ENCODE results near the gene ATP11B. TPM values are rescaled to one million over a fixed set of nuclear protein-coding genes. Genes with fewer than 3 reads are reported as not detected.

The ATP11B gene
- total RNA-seq, 1 experiment from 2014 or later, result 48.8 TPM

DNA sequence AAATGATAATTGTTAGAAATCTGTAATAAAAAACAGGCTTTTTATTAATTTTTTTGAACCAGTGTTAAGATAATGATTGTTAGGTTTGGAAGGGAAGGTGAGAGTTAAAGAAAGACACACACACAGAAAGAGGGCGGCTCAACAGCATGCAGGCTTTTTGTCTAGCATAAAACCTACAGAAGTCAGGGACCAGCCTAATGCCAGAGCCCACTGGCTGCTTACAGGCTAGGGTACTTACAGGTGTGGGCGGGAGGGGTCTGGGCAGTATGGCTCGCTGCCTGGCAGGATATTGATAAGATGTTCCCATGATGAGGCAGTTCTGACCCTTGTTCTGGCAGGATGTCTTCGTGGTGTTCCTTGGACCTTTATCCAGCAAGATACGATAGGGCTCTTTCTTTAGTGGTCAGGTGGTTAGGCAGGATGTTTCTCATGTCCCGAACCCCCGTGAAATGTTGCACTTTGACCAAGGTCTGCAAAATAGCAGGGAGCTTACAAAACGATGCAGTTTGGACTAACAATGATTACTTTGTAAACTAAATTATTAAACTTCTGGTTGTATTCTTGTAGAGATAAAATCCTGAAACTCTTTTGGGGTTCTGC lies 102.3 kb downstream of the ATP11B start:
- ATAC-seq, result no peak
- H4K20me1 ChIP-seq (ENCODE audit: low read length), result no peaks in the 10 kb centered on the region
- DNase-seq, result no peak
- H3F3A ChIP-seq (ENCODE audit: low read length, unreplicated experiment), result no peaks in the 10 kb centered on the region
- H3K27me3 ChIP-seq (ENCODE audit: low read length), result no peaks in the 10 kb centered on the region
- TF ChIP-seq EZH2 (IDR thresholded peaks at IDR 0.05; ENCODE audit: low read length, unreplicated experiment), result no peak
- no peak for TF ChIP-seq EZH2phosphoT487 (IDR thresholded peaks at IDR 0.05; ENCODE audit: borderline replicate concordance, low read length)
- TF ChIP-seq, protein P1, sequence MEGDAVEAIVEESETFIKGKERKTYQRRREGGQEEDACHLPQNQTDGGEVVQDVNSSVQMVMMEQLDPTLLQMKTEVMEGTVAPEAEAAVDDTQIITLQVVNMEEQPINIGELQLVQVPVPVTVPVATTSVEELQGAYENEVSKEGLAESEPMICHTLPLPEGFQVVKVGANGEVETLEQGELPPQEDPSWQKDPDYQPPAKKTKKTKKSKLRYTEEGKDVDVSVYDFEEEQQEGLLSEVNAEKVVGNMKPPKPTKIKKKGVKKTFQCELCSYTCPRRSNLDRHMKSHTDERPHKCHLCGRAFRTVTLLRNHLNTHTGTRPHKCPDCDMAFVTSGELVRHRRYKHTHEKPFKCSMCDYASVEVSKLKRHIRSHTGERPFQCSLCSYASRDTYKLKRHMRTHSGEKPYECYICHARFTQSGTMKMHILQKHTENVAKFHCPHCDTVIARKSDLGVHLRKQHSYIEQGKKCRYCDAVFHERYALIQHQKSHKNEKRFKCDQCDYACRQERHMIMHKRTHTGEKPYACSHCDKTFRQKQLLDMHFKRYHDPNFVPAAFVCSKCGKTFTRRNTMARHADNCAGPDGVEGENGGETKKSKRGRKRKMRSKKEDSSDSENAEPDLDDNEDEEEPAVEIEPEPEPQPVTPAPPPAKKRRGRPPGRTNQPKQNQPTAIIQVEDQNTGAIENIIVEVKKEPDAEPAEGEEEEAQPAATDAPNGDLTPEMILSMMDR (conservative IDR thresholded peaks at IDR 0.05; ENCODE audit: low read depth, low read length), result no peak
- H3K36me3 ChIP-seq (ENCODE audit: low read depth, low read length), result no peaks in the 10 kb centered on the region
- H2AFZ ChIP-seq (ENCODE audit: low read length), result no peak overlapping the region
- intact Hi-C loops (cut with micrococcal nuclease), result no loop called here
- POLR2A ChIA-PET (ENCODE audit: unreplicated experiment), result interaction anchor here (0.9 kb wide), 1 partner anchor 569 kb away, joined by 3 read pairs; no protein-coding TSS in a partner anchor
- no peak overlapping the region for H3K4me2 ChIP-seq (ENCODE audit: low read length)
- peaks cover 3% of the 10 kb centered on the region; the same call in 1 of the 2 replicates for H3K4me1 ChIP-seq (ENCODE audit: insufficient read depth, low read length)
- no peaks in the 10 kb centered on the region for H3K9me3 ChIP-seq (ENCODE audit: low read length)
- no peak overlapping the region for H3K9ac ChIP-seq (ENCODE audit: low read length)
- H3K79me2 ChIP-seq (ENCODE audit: low read length), result no peaks in the 10 kb centered on the region
- no TSS peak for BruUV-seq (replicated peaks)
- CTCF ChIA-PET, result no interaction called here
- no peaks in the 10 kb centered on the region for H3K9me2 ChIP-seq (replicated peaks; ENCODE audit: low read length)
- H3K4me3 ChIP-seq (ENCODE audit: low read length), result no peak overlapping the region
- no peak overlapping the region for H3K27ac ChIP-seq (ENCODE audit: low read length)

DNA sequence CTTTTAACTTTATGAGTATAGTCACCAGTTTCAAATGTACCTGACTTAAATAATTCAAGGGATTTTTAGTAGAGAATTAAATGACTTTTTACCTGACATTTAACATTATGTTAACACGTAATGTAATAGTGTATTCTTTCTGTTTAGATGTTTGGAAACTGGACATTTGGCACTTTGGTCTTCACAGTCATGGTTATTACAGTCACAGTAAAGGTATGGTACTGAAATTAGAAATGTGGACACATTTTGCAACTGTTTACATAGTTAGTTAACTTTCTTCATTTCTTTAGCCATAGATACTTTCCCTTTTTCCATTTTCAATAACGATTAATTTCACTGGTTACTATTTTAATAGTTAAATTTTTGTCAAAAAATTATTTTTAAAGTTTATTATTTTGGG lies 103.2 kb downstream of the ATP11B start:
- Histone ChIP-seq H3K4me3 (ENCODE audit: low read length) (no peak overlapping the region), H3K27ac (ENCODE audit: low read length) (no peak overlapping the region), H3K9ac (ENCODE audit: low read length) (no peak overlapping the region), H3K36me3 (ENCODE audit: low read depth, low read length) (no peaks in the 10 kb centered on the region), H3K9me3 (ENCODE audit: low read length) (no peaks in the 10 kb centered on the region), H3K4me1 (ENCODE audit: insufficient read depth, low read length) (no peaks in the 10 kb centered on the region), H3K79me2 (ENCODE audit: low read length) (no peaks in the 10 kb centered on the region), H2AFZ (ENCODE audit: low read length) (no peak overlapping the region), H3F3A (ENCODE audit: low read length, unreplicated experiment) (no peaks in the 10 kb centered on the region), H4K20me1 (ENCODE audit: low read length) (no peaks in the 10 kb centered on the region), H3K4me2 (ENCODE audit: low read length) (no peak overlapping the region), H3K27me3 (ENCODE audit: low read length) (no peaks in the 10 kb centered on the region), H3K9me2 (replicated peaks; ENCODE audit: low read length) (no peaks in the 10 kb centered on the region)
- DNase-seq (no peak), ATAC-seq (no peak)
- CTCF ChIA-PET, result no interaction called here
- BruUV-seq (replicated peaks), result no TSS peak
- intact Hi-C loops (cut with micrococcal nuclease), result no loop called here
- TF ChIP-seq EZH2phosphoT487 (IDR thresholded peaks at IDR 0.05; ENCODE audit: borderline replicate concordance, low read length) (no peak), EZH2 (IDR thresholded peaks at IDR 0.05; ENCODE audit: low read length, unreplicated experiment) (no peak)
- TF ChIP-seq, protein P1 (conservative IDR thresholded peaks at IDR 0.05; ENCODE audit: low read depth, low read length), result no peak
- POLR2A ChIA-PET (ENCODE audit: unreplicated experiment), result no interaction called here

DNA sequence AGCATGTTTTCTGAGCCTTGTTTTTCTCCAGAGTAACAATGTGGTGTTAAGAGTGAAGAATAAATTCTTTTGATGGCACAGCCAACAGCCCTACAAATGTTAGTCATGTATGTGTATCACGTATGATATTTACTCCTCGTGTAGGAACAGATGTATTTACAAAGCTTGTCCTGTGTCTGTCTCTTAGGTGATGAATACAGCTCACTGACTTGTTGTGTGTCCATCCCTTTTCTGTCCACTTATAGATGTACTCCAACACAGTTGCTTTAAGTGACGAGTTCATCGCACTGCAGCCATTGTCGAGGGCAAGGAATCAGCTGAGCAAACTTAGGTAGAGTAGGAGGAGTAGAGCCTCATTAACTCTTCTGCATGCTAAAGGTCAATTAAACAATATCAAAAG lies 108.9 kb downstream of the ATP11B start:
- no peaks in the 10 kb centered on the region for H3K27me3 ChIP-seq (ENCODE audit: low read length)
- H3K4me2 ChIP-seq (ENCODE audit: low read length), result no peak overlapping the region
- no peak overlapping the region for H3K4me3 ChIP-seq (ENCODE audit: low read length)
- no peaks in the 10 kb centered on the region for H3F3A ChIP-seq (ENCODE audit: low read length, unreplicated experiment)
- no peak overlapping the region for H3K27ac ChIP-seq (ENCODE audit: low read length)
- H3K79me2 ChIP-seq (ENCODE audit: low read length), result no peaks in the 10 kb centered on the region
- CTCF ChIA-PET, result interaction anchor here (0.6 kb wide), 1 partner anchor 45 kb away, joined by 3 read pairs; no protein-coding TSS in a partner anchor
- intact Hi-C loops (cut with micrococcal nuclease), result no loop called here
- no peak overlapping the region for H2AFZ ChIP-seq (ENCODE audit: low read length)
- no peaks in the 10 kb centered on the region for H3K9me3 ChIP-seq (ENCODE audit: low read length)
- ATAC-seq (no peak), DNase-seq (no peak)
- no TSS peak for BruUV-seq (replicated peaks)
- POLR2A ChIA-PET (ENCODE audit: unreplicated experiment), result no interaction called here
- no peaks in the 10 kb centered on the region for H4K20me1 ChIP-seq (ENCODE audit: low read length)
- H3K9ac ChIP-seq (ENCODE audit: low read length), result no peak overlapping the region
- TF ChIP-seq EZH2 (IDR thresholded peaks at IDR 0.05; ENCODE audit: low read length, unreplicated experiment) (no peak), EZH2phosphoT487 (IDR thresholded peaks at IDR 0.05; ENCODE audit: borderline replicate concordance, low read length) (no peak)
- TF ChIP-seq, protein P1 (conservative IDR thresholded peaks at IDR 0.05; ENCODE audit: low read depth, low read length), result no peak
- no peaks in the 10 kb centered on the region for H3K4me1 ChIP-seq (ENCODE audit: insufficient read depth, low read length)
- no peaks in the 10 kb centered on the region for H3K9me2 ChIP-seq (replicated peaks; ENCODE audit: low read length)
- H3K36me3 ChIP-seq (ENCODE audit: low read depth, low read length), result peaks cover 2% of the 10 kb centered on the region; the same call in 1 of the 2 replicates

Measured in PC-3 (cell line).